HG02885 (cell line): Measurements from ENCODE around the gene NCOR2.

ENCODE experiments used
- ATAC-seq: cut with Tn5 transposase; IDR thresholded peaks from one replicate; pipeline ENCODE4 v1.9.1; 2021; ENCODE audit warnings: mild to moderate bottlenecking; ENCODE audit not compliant: unreplicated experiment, poor library complexity

The NCOR2 gene

GRCh38 chr12:124545508-124546418 is 21.6 kb downstream of the NCOR2 start:
- ATAC-seq, result peak; percentile 88

DNA sequence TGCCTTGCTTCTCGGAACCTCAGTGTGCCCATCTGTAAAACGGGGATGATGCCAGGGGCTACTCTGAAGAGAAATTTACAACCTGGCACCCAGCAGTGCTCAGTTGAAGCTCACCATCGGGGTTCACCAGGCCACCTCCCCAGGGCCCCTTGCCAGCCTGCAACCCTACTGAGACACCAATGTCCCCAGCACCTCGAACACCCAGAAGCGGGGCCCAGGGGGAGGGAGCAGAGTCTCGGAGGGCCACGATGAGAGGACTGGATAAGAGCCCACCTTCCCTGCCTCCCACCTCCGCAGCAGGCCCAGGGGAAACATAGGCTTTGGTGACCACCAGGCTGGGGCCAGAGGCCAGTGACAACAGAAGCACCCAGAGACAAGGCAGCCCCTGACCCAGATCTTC is 22.4 kb downstream of the NCOR2 start:
- no peak for ATAC-seq

DNA sequence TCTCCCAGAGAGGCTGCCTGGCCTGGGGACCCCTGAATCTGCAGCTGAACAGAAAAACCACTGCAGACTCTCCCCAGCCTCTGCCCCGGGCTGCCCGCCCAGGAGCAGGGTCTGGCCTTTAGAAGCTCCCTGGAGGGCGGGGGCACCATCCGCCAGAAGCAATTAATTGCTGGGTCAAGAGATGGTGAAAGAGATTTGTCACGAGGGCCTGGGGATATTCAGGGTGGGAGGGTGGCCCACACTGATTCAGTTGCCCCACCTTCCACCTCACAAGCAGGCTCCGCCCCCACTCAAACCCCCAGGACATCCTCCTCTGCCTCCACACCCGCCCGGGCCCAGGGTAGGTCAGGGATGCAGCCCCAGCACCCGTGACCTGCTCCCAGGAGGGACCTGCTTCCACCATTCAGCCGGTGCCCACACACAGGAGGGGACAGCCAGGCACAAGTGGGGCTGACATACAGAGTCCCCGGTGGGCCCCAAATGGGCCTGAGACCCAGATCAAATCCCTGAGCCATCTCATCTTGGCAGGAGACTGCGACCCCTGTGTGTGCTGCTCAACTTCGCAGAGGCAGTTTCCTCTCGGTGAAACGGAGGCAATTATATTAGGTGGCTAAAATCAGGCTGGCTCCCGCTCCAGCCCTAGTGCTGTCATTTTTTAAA is 23.0 kb downstream of the NCOR2 start:
- no peak for ATAC-seq

- no peak for ATAC-seq
These were observed 23.7 kb downstream of the NCOR2 start for GRCh38 chr12:124543590-124544310.

GRCh38 chr12:124543052-124543589 is 24.3 kb downstream of the NCOR2 start:
- ATAC-seq, result no peak

DNA sequence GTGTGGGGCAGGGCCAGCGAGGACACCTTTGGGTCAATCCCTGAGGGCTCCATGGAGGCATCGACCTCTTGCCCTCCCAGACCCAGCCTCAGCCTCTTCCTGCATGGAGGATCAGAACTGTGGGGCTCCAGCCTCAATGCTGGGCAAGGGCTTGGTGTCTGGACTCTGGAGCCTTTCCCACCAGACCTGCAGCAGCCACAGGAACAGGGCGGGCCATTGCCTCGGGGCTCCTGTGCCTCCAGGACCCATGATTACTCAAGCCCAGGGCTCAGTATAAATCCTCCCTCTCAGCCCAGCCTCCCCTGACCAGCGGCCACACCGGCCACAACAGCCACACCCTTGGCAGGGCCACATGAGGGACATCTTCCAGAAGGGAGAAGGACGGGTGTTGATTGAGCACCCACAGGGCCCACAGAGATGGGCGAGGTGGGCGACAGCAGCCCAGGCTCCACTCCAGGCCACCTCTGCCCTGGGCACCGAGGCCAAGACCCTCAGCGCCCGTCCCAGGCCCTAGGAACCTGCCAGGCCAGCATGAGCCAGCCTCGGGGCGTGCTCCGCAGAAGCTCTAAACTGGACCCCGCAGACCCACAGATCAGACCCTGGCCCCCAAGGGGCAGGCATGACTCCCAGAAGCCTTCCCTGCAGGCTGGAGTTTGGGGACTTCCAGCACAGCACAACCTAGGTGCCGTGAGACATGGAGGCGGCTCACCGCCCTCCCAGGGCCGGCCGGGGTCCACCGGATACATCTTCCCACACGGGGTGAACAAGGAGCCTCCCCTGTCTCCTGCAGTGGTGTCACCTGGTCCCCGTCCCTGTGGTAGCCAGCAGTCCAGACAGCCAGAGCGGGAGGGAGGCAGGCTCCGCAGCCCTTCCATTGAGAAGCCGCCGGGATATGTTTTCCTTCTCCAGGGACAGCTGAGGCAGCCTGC is 25.1 kb downstream of the NCOR2 start:
- ATAC-seq, result no peak

- ATAC-seq, result no peak
These were observed 26.1 kb downstream of the NCOR2 start for GRCh38 chr12:124541322-124541721.

DNA sequence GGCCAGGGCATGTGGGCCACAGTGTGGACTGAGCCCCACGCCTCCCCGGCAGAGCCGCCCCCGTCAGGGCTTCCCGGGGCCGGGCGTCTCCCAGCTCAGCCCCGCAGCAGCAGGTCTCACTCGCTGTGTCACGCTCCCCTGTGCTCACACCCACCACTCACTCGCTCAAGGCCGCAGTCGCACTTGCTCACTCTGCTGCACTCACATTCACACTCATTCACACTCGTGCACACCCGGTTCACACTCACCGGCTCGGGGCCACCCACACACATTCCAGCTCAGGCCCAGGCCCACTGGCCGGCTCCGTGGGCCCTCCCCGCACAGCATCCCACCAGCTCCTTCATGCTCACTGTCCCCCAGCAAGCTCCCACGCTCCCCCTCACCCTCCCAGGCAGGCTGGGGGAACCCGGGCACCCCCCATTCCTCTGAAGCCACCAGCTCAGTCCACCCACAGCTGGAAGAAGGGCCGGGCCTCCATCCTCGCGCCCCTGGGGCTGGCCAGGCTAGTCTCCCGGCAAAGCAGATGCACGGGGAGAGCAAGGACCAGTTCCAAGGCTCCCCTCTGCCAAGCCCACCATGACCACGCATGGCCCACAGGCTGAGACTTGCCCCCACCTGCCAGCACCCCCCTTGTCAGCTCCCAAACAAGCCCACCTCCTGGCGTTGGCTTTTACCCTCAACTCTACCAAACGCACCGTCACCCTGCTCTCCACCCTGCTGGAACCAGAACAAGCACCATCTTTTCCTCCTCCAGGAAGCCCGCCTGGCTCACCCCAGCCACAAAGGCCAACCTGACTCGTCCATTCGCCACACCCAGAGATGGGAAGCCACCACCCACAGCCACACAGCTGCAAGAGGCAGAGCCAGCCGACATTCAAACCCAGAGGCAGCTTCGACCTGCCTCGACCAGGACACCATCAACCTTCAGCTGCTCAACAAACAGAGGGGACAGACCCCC is 28.0 kb downstream of the NCOR2 start:
- no peak for ATAC-seq

GRCh38 chr12:124538194-124539082 is 29.0 kb downstream of the NCOR2 start:
- no peak for ATAC-seq

DNA sequence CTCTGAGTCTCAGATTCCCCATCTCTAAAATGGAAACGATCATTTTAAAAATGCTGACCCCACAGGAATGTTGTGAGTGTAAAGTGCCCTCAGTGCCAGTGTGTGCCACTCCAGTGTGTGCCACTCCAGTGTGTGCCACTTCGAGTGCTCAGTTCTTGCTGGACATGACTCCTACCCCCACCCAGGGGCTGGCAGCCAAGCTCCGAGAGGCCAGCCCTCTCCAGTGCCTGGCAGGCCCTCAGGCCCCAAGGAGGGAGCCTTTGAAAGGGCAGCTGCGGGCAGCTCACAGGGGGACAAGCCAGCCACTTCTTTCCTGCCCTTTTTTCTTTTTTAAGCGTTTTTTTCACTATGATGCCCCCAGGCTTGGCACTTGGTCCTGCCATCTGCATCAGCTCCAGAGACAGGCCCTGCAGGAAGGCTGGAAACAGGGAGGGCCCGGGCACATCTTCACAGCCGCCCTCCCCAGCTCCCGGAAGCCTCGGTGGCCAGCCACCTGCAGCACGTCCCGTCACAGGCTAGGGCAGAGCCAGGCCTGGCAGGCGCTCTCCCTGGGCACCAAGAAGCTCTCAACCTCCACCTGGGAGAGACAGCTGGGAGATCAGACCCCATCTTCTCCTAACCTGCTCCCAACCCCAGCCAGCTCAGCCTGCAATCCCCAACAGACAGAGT is 29.8 kb downstream of the NCOR2 start:
- no peak for ATAC-seq

GRCh38 chr12:124536641-124537040 is 30.8 kb downstream of the NCOR2 start:
- no peak for ATAC-seq

DNA sequence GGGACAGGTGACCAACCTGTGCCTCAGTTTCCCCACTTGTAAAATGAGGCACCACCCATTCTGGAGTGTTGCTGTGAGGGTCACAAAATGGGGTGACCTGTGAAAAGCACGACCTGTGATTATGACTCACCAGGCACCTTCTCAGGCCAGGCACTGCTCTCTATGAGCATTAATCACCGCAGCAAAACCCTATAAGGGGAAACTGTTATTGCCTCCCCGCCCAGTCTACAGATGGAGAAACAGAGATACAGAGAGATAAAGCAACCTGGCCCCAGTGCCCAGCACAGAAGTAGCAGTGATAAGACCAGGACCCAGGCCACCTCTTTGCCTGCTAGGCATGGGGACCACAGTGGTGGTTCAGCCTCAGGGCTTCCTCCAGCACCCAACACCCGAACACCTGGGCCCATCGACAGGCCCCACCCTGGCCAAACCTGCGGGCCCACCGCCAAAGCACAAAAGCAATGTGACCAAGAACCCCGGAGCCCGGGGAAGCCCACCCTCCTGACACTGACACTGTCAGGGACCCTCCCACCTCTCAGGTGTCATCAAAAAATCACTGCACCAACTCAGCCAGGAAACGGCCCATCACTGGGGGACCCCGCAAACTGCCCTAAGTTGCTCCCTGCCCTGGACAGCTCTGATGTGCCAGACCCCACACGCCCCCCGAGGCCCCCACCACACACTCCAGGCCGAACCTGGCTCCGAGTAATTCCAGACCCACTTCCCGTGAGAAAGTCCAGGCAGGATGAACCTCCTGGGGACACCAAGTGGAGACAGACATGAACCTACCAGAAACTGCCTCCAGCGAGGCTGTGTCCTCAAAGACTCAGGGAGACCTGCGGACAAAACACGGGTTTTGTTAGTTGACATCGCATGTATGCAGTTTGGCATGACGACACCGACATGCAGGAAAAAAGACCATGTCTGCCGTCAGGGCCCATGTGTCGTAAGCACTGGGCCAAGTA is 32.4 kb downstream of the NCOR2 start:
- ATAC-seq, result no peak

DNA sequence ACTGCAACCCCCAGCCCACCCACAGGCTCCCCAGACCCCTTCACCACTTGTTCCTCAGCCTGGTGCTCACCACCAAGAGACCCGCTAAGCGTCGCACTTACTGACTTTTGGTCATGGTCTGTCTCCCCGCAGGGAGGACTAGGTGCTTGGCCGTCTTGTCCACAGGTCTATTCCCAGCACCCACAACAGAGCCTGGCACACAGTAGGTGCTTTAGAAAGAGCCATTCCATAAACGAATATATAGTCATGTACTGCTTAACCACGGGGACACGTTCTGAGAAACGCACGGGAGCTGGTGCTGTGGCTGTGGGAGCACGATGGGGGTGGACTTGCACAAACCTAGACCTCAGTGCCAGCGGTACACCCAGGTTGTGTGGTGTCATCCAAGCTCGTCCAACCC is 34.0 kb downstream of the NCOR2 start:
- no peak for ATAC-seq

- no peak for ATAC-seq
These were observed 34.4 kb downstream of the NCOR2 start for GRCh38 chr12:124532967-124533366.

DNA sequence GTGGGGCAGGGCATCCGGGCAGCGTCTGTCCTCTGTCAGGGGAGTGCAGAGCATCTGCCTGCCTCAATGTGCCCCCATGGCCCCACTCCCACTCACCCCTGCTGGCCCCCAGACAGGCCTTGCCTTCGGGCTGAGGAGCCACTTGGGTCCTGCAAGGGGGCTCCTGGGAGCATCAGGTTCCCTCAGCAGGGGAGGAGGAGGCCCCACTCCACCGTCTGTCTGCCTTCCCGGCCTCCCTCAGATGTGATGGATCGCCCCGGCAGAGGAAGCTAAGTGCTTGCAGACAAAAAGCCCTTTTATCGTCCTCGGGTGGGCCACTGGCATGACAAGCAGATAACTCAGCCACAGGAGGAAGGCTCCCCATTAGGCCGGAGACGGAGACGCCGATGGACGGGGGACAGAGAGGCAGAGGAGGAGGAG is 35.1 kb downstream of the NCOR2 start:
- no peak for ATAC-seq

- no peak for ATAC-seq
These were observed 35.5 kb downstream of the NCOR2 start for GRCh38 chr12:124531906-124532305.
